K562 (cell line): ENCODE results near the gene SELENOT. TPM values are rescaled to one million over a fixed set of nuclear protein-coding genes. Genes with fewer than 3 reads are reported as not detected.

Source experiments
- ARID1B ChIP-seq: fragments of 450-650 bp; IDR thresholded peaks from 2 replicates; pipeline ENCODE4 v1.6.1; 2016; ENCODE audit warnings: antibody characterized with exemption, mild to moderate bottlenecking, inconsistent platforms
- EP300 ChIP-seq: IDR thresholded peaks from 2 replicates; pipeline ENCODE4 v1.6.1; 2012; ENCODE audit warnings: low read length, improper control_type of control experiment
- HSF4 ChIP-seq: fragments of 250-450 bp; sonication (Bioruptor Pico); IDR thresholded peaks from 2 replicates; pipeline ENCODE4 v2.1.2; 2022; ENCODE audit warnings: mild to moderate bottlenecking, moderate library complexity, borderline replicate concordance
- MEF2A ChIP-seq: IDR thresholded peaks from 2 replicates; pipeline ENCODE4 v1.6.1; 2011; ENCODE audit warnings: low read depth, mild to moderate bottlenecking, low read length, moderate library complexity; ENCODE audit not compliant: control insufficient read depth
- MTA1 ChIP-seq: fragments of 450-650 bp; IDR thresholded peaks from 2 replicates; pipeline ENCODE4 v1.6.1; 2017; ENCODE audit warnings: borderline replicate concordance
- PHF20 ChIP-seq: fragments of 450-650 bp; IDR thresholded peaks from 2 replicates; pipeline ENCODE4 v1.6.1; 2018; ENCODE audit not compliant: partially characterized antibody
- POLR2G ChIP-seq: fragments of 200-400 bp; formaldehyde crosslinking; IDR thresholded peaks from 2 replicates; pipeline ENCODE4 v1.6.1; 2017; ENCODE audit warnings: low read depth, mild to moderate bottlenecking, antibody characterized with exemption, low read length, moderate library complexity
- POLR3A ChIP-seq: IDR thresholded peaks from 2 replicates; pipeline ENCODE4 v1.6.1; 2011; ENCODE audit warnings: borderline replicate concordance, mild to moderate bottlenecking, moderate library complexity; ENCODE audit not compliant: insufficient read length, insufficient read depth; ENCODE audit errors: extremely low read depth
- RAD21 ChIP-seq, 2 experiments: fragments of 250-450 bp in 1 of 2; fragments of 450-650 bp in 1 of 2; sonication (Bioruptor Pico) in 1 of 2; formaldehyde crosslinking in 1 of 2; IDR thresholded peaks in 1 of 2; conservative IDR thresholded peaks in 1 of 2; 2 replicates each; pipeline versions ENCODE4 v1.4.0 to v1.8.0; 2020 to 2022; ENCODE audit warnings: mild to moderate bottlenecking in 2 of 2, moderate library complexity in 1 of 2
- RFX5 ChIP-seq: IDR thresholded peaks from 2 replicates; pipeline ENCODE4 v1.6.1; 2011; ENCODE audit warnings: low read depth, mild to moderate bottlenecking, improper control_type of control experiment, low read length
- SOX6 ChIP-seq: fragments of 450-650 bp; IDR thresholded peaks from 2 replicates; pipeline ENCODE4 v1.6.1; 2014; ENCODE audit warnings: mild to moderate bottlenecking
- YY1 ChIP-seq, 3 experiments: IDR thresholded peaks; 2 replicates each; pipeline ENCODE4 v1.6.1; 2011; ENCODE audit warnings: low read length in 2 of 3, mild to moderate bottlenecking in 2 of 3, moderate library complexity in 2 of 3, borderline replicate concordance in 1 of 3, control low read depth in 1 of 3, low read depth in 1 of 3; ENCODE audit not compliant: insufficient read depth in 3 of 3, insufficient replicate concordance in 2 of 3, control insufficient read depth in 1 of 3, insufficient read length in 1 of 3; ENCODE audit errors: extremely low read depth in 1 of 3
- ZKSCAN1 ChIP-seq: fragments of 150-350 bp; IDR thresholded peaks from 2 replicates; pipeline ENCODE4 v1.6.1; 2016; ENCODE audit warnings: low read depth, low read length
- ZNF212 ChIP-seq: fragments of 450-650 bp; formaldehyde crosslinking; IDR thresholded peaks from 2 replicates; pipeline ENCODE4 v1.4.0; 2020; ENCODE audit warnings: mild to moderate bottlenecking
- ZNF217 ChIP-seq: sonication (generic); formaldehyde crosslinking; IDR thresholded peaks from 2 replicates; pipeline ENCODE4 v1.8.0; 2022; ENCODE audit warnings: mild to moderate bottlenecking, missing genetic modification reagents
- ZNF551 ChIP-seq: fragments of 250-450 bp; sonication (Bioruptor Pico); IDR thresholded peaks from 2 replicates; pipeline ENCODE4 v1.5.0; 2021; ENCODE audit warnings: mild to moderate bottlenecking, moderate library complexity
- ZNF589 ChIP-seq: fragments of 200-800 bp; sonication (Bioruptor generic); IDR thresholded peaks from 2 replicates; pipeline ENCODE4 v1.6.1; 2016; ENCODE audit warnings: low read depth, missing genetic modification characterization, missing compliant biosample characterization
- polyA plus RNA-seq, 8 experiments: library from polyadenylated mRNA; depleted of rRNA in 4 of 8; stranded (reverse) in 5 of 8; unstranded in 3 of 8; fragments of >200 nt; fragmentation: Nextera tagmentation in 2 of 8; fragmentation: Illumina TruSeq in 1 of 8; extraction: Ambion mirVana in 2 of 8; extraction: Trizol in 1 of 8; gene quantifications; 2 replicates each; pipeline versions ENCODE4 v1.2.1 to v1.2.3, GENCODE V29; 2011 to 2014; ENCODE audit warnings: inconsistent platforms in 1 of 8, missing spikeins in 1 of 8
- total RNA-seq, 7 experiments: library from RNA; depleted of rRNA in 6 of 7; stranded (reverse); fragments of >200 nt in 6 of 7; fragmentation: Illumina TruSeq in 2 of 7; extraction: Trizol in 2 of 7; gene quantifications; 2 replicates each; pipeline versions ENCODE4 v1.2.1 to v1.2.3, GENCODE V29; 2011 to 2021; ENCODE audit warnings: low replicate concordance in 1 of 7
- TF ChIP-seq, protein P1 (sequence below): sonication (generic); IDR thresholded peaks from 2 replicates; pipeline ENCODE4 v1.6.1; 2016
- TF ChIP-seq, protein P2 (sequence below): fragments of 200-800 bp; sonication (Bioruptor generic); IDR thresholded peaks from 2 replicates; pipeline ENCODE4 v1.6.1; 2017; ENCODE audit warnings: missing genetic modification characterization, missing compliant biosample characterization
- TF ChIP-seq, protein P3 (sequence below): fragments of 450-650 bp; IDR thresholded peaks from 2 replicates; pipeline ENCODE4 v1.6.1; 2016
- TF ChIP-seq, protein P4 (sequence below): fragments of 450-650 bp; conservative IDR thresholded peaks from 2 replicates; pipeline ENCODE4 v1.6.1; 2016; ENCODE audit warnings: missing genetic modification characterization, low read depth, mild to moderate bottlenecking, control low read depth, missing compliant biosample characterization
- TF ChIP-seq, protein P5 (sequence below): sonication (generic); formaldehyde crosslinking; IDR thresholded peaks from 2 replicates; pipeline ENCODE4 v1.9.0; 2022; ENCODE audit warnings: mild to moderate bottlenecking, missing genetic modification reagents

SELENOT gene
- total and polyA plus RNA-seq, 9 of the 15 experiments (the other 6 are each of a cell fraction or from before 2014, with no cell fraction given), result 33.0 to 411 (median 91.9) TPM

DNA sequence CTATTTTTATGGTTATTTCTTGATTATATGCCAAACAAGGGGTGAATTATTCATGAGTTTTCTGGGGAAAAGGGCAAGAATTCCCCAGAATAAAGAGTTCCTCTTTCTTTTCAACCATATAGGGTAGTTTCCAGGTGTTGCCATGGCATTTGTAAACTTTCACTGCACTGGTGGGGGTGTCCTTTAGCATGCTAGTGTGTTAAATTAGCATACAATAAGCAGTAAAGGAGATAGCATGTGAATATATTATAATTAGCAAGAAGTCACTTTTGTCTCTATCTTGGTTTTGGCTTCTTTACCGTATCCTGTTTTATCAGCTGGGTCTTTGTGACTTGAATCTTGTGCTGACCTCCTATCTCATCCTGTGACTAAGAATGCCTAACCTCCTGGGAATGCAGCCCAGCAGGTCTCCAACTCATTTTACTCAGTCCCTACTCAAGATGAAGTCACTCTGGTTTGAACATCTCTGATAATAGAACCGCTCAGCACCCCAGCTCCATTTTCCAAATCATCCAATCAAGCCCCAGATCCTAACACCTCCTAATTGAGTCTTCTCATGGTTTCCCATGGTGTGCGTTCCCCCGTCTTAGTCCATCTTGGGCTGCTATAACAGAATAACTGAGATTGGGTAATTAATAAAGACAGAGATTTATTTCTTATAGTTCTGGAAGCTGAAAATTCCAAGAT, 3.4 kb upstream of the SELENOT start (continued):
- TF ChIP-seq, protein P1, sequence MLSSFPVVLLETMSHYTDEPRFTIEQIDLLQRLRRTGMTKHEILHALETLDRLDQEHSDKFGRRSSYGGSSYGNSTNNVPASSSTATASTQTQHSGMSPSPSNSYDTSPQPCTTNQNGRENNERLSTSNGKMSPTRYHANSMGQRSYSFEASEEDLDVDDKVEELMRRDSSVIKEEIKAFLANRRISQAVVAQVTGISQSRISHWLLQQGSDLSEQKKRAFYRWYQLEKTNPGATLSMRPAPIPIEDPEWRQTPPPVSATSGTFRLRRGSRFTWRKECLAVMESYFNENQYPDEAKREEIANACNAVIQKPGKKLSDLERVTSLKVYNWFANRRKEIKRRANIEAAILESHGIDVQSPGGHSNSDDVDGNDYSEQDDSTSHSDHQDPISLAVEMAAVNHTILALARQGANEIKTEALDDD, result peak; percentile 88
- TF ChIP-seq ZNF551 (CRISPR knock-in tag) (no peak), POLR3A (no peak), RFX5 (no peak), ZNF212 (CRISPR knock-in tag) (no peak), RAD21 (CRISPR knock-in tag; conservative IDR thresholded peaks at IDR 0.05 in 1 of 2, IDR thresholded peaks at IDR 0.05 in 1 of 2) (no peak), PHF20 (no peak), POLR2G (no peak), EP300 (peak; percentile 65; the same call in 1 of the 2 replicates), SOX6 (peak; percentile 93), ARID1B (peak; percentile 77), ZNF217 (CRISPR knock-in tag) (no peak), MEF2A (no peak), HSF4 (CRISPR knock-in tag) (peak; percentile 79; the same call in 1 of the 2 replicates), ZKSCAN1 (no peak), MTA1 (no peak), YY1 (IDR thresholded peaks at IDR 0.05; ENCODE audit: borderline replicate concordance in 1 of 3, control insufficient read depth in 1 of 3, extremely low read depth in 1 of 3, insufficient read depth in 3 of 3, insufficient read length in 1 of 3, insufficient replicate concordance in 2 of 3, low read depth in 1 of 3, low read length in 2 of 3) (no peak), ZNF589 (CRISPR knock-in tag) (peak; percentile 66; the same call in 1 of the 2 replicates)
- TF ChIP-seq, protein P2, sequence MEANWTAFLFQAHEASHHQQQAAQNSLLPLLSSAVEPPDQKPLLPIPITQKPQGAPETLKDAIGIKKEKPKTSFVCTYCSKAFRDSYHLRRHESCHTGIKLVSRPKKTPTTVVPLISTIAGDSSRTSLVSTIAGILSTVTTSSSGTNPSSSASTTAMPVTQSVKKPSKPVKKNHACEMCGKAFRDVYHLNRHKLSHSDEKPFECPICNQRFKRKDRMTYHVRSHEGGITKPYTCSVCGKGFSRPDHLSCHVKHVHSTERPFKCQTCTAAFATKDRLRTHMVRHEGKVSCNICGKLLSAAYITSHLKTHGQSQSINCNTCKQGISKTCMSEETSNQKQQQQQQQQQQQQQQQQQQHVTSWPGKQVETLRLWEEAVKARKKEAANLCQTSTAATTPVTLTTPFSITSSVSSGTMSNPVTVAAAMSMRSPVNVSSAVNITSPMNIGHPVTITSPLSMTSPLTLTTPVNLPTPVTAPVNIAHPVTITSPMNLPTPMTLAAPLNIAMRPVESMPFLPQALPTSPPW (CRISPR knock-in tag), result 0 out of 2 replicates have a peak, but pooled peaks have one; percentile 16
- TF ChIP-seq, protein P3, sequence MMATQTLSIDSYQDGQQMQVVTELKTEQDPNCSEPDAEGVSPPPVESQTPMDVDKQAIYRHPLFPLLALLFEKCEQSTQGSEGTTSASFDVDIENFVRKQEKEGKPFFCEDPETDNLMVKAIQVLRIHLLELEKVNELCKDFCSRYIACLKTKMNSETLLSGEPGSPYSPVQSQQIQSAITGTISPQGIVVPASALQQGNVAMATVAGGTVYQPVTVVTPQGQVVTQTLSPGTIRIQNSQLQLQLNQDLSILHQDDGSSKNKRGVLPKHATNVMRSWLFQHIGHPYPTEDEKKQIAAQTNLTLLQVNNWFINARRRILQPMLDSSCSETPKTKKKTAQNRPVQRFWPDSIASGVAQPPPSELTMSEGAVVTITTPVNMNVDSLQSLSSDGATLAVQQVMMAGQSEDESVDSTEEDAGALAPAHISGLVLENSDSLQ, result no peak
- TF ChIP-seq, protein P4, sequence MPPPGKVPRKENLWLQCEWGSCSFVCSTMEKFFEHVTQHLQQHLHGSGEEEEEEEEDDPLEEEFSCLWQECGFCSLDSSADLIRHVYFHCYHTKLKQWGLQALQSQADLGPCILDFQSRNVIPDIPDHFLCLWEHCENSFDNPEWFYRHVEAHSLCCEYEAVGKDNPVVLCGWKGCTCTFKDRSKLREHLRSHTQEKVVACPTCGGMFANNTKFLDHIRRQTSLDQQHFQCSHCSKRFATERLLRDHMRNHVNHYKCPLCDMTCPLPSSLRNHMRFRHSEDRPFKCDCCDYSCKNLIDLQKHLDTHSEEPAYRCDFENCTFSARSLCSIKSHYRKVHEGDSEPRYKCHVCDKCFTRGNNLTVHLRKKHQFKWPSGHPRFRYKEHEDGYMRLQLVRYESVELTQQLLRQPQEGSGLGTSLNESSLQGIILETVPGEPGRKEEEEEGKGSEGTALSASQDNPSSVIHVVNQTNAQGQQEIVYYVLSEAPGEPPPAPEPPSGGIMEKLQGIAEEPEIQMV (tag), result peak; percentile 64; the same call in 1 of the 2 replicates
- TF ChIP-seq, protein P5, sequence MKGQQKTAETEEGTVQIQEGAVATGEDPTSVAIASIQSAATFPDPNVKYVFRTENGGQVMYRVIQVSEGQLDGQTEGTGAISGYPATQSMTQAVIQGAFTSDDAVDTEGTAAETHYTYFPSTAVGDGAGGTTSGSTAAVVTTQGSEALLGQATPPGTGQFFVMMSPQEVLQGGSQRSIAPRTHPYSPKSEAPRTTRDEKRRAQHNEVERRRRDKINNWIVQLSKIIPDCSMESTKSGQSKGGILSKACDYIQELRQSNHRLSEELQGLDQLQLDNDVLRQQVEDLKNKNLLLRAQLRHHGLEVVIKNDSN (CRISPR knock-in tag), result no peak
